Subcutaneous adipose tissue (tissue), 4 donors: Measurements from ENCODE around the gene PUDP. TPM values are rescaled to one million over a fixed set of nuclear protein-coding genes. Genes with fewer than 3 reads are reported as not detected.

Experiments
- total RNA-seq, 4 donors: library from RNA; depleted of rRNA; stranded (reverse); fragments of >200 nt; gene quantifications; one replicate each; pipeline ENCODE4 v1.1.0, GENCODE V29; 2016
- TF ChIP-seq, protein P1 (sequence below): fragments of 450-650 bp; IDR thresholded peaks from one replicate; pipeline ENCODE4 v1.5.1; 2016; ENCODE audit warnings: low read depth, mild to moderate bottlenecking, control low read depth, antibody characterized with exemption, moderate library complexity

PUDP gene
- total RNA-seq, 4 donors from 2014 or later = 7.9 to 23.3 (median 12.6) TPM

DNA sequence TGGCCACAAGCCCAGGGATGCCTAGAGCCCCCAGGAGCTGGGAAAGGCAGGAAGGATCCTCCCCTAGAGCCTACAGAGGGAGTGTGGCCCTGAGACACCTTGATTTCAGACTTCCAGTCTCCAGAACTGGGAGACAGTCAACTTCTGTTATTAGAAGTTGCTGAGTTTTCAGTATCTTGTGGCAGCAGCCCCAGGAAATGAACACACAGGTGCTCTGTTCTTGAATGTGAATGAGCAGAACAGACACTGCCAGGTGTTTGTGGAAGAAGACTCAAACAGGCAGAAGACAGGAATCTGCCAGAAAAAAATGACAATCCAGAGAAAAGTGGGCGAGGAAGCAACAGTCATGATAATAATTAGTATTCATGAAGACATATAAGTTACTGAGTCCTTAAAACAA lies 64.9 kb downstream of the PUDP start:
- TF ChIP-seq, protein P1, sequence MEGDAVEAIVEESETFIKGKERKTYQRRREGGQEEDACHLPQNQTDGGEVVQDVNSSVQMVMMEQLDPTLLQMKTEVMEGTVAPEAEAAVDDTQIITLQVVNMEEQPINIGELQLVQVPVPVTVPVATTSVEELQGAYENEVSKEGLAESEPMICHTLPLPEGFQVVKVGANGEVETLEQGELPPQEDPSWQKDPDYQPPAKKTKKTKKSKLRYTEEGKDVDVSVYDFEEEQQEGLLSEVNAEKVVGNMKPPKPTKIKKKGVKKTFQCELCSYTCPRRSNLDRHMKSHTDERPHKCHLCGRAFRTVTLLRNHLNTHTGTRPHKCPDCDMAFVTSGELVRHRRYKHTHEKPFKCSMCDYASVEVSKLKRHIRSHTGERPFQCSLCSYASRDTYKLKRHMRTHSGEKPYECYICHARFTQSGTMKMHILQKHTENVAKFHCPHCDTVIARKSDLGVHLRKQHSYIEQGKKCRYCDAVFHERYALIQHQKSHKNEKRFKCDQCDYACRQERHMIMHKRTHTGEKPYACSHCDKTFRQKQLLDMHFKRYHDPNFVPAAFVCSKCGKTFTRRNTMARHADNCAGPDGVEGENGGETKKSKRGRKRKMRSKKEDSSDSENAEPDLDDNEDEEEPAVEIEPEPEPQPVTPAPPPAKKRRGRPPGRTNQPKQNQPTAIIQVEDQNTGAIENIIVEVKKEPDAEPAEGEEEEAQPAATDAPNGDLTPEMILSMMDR = no peak

DNA sequence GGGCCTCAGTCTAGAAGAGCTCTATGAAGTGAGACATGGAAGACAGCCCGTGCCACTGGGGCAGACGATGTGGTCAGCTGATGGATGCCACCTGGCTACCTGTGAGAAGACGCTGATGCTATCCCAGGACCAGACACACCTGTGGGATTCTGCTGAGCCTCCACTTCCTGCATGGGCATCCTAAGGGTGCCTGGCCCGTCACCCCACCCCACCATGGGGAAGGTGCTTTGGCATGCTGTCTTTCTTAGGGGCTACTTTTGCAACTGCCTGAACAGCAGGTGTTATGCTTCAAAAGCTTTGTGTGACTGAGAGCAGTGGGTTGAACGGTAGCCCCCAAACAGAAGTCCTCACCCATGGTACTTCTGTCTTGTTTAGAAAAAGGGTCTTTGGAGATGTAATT lies 65.4 kb downstream of the PUDP start:
- TF ChIP-seq, protein P1 = no peak

GRCh38 chrX:7077241-7078230 lies 70.4 kb downstream of the PUDP start:
- TF ChIP-seq, protein P1 = no peak

GRCh38 chrX:7076245-7076661 lies 71.7 kb downstream of the PUDP start:
- TF ChIP-seq, protein P1 = no peak

GRCh38 chrX:7074908-7075204 lies 73.1 kb downstream of the PUDP start:
- TF ChIP-seq, protein P1 = no peak

- TF ChIP-seq, protein P1 = no peak
Measured at GRCh38 chrX:7074148-7074907, 73.6 kb downstream of the PUDP start.

GRCh38 chrX:7073336-7073735 lies 74.6 kb downstream of the PUDP start:
- TF ChIP-seq, protein P1 = no peak
